NCI-H2196 (cell line): Measurements from ENCODE around the gene SSR1.
A peak's percentile ranks its signal among the peaks of the same experiment; 100 is the strongest.
"Not testable (repeated sequence)": the region's sequence is repeated elsewhere in the genome, so short reads cannot be mapped to it uniquely, and the experiment has no call there.

Experiments used
- DNase-seq: peaks from one replicate; lab custom pipeline; 2025; ENCODE audit not compliant: unreplicated experiment; lab: John Stamatoyannopoulos, UW

Gene SSR1

DNA sequence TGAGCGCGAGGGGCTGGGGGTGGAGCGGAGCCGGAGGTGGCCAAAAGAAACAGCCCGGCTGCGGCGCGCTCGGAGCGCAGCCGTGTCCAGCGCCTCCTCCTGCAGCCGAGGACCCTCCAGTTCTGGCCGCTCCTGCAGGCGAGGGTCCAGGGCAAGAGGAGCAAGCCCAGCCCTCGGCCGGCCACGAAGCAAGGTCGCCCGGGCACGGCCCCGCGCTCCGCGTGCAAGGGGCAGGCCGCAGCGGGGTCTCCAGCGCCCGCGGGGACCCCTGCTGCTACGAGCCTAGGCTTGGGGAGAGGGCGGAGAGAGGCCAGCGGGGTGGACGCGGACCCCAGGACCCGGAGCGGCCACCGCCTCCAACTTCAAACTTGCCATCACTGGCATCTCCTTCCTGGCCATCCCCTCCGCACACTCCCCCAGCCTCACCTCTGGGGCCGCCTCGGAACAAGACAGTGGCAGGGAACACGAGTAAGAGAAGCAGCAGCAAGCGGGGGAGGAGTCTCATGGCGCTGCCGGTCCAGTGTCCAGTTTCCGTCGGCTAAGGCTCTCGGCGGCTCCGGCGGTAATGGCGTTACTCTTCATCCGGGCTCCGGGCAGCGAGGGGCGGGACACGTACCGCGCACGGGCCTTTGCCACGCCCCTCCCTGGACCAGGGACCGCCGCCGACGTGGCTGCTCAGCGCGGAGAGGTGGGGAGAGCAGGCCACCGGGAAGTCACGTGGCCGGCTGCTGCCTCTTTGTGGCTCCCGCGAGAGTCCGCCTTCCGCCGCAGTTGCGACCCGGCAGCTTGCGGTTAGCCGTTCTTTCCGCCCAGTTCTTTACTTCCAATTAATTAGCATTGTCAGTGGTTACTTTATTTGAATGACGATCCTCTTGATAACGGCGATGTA, at the start of gene SSR1:
SSR1 (minus strand) TSS at position 584 of the 889 bp plus-strand sequence; CDS start at position 505, 79 bp downstream.
- peak; percentile 97 for DNase-seq

DNA sequence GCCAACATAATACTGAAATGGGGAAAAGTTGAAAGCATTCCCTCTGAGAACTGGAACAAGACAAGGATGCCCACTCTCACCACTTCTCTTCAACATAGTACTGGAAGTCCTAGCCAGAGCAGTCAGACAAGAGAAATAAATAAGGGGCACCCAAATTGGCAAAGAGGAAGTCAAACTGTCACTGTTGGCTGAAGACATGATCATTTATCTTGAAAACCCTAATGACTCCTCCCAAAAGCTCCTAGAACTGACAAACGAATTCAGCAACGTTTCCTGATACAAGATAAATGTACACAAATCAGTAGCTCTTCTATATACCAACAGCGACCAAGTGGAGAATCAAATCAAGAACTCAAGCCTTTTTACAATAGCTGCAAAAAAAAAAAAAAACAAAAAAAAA, 38.9 kb upstream of the SSR1 start:
- not testable (repeated sequence) for DNase-seq

DNA sequence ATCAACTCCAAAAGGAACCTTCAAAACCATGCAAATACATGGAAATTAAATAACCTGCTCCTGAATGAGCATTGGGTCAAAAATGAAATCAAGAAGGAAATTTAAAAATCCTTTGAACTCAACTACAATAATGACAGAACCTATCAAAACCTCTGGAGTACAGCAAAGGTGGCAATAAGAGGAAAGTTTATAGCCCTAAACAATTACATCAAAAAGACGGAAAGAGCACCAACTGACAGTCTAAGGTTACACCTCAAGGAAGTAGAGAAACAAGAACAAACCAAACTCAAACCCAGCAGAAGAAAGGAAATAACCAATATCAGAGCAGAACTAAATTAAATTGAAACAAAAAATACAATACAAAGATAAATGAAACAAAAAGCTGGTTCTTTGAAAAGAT, 37.6 kb upstream of the SSR1 start:
- not testable (repeated sequence) for DNase-seq

DNA sequence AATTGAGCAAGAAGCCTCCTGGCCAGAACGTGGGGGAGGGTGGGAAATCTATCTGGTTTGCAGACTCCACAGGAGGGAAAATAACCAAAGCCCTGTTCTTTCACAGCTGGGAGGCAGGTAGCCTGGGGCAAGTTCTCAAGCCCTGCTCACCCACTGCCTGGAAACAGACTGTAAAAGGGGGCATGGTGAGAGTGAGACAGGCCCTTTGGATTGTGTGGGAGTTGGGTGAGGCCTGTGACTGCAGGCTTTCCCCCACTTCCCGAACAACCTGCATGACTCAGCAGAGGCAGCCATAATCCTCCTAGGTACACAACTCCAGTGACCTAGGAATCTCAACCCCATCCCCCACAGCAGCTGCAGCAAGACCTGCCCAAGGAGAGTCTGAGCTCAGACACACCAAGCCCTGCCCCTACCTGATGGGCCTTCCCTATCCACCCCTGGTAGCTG, 34.6 kb upstream of the SSR1 start:
- DNase-seq, result peak; percentile 25

DNA sequence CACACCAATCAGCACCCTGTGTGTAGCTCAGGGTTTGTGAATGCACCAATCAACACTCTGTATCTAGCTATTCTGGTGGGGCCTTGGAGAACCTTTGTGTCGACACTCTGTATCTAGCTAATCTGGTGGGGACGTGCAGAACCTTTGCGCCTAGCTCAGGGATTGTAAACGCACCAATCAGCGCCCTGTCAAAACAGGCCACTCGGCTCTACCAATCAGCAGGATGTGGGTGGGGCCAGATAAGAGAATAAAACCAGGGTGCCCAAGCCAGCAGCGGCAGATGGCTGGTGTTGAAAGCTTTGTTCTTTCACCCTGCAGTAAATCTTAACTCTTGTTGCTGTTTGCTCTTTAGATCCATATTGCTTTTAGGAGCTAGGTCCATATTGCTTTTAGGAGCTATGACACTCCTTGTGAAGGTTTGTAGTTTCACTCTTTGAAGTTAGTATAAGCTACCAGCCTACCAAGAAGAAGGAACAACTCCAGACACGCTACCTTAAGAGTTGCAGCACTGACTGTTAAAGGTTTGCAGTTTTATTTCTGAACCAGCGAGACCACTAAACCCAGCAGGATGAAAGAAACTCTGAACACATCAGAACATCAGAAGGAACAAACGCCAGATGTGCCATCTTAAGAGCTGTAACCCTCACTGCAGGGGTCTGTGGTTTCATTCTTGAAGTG, 31.9 kb upstream of the SSR1 start:
- not testable (repeated sequence) for DNase-seq

DNA sequence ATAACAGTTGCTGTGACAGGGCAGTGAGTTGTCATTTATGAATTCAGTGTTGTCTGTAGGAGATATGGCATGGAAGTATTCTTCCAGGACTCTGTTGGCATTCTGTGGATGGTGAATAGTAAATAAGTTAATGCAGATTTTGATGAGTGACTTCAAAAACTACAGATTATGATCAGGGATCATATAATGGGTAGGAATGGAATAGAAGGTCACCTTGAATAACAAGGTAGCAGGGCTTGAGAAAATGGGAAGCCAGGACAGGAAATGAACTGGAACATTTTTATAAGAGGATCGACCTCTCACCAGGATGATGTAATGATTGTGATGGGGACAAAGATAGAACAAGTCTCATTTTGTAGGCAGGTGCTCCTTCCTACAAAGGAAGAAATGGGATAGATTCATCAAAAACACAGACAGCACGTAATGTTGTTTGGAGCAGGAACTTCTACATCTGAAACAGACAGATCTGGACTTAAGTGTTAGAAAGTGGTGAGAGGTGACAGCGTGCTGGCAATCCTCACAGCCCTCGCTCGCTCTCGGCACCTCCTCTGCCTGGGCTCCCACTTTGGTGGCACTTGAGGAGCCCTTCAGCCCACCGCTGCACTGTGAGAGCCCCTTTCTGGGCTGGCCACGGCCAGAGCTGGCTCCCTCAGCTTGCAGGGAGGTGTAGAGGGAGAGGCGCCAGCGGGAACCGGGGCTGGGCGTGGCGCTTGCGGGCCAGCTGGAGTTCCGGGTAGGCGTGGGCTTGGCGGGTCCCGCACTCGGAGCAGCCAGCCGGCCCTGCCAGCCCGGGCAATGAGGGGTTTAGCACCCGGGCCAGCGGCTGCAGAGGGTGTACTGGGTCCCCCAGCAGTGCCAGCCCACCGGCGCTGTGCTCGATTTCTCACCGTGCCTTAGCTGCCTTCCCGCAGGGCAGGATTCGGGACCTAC, 30.8 kb upstream of the SSR1 start:
- no peak for DNase-seq

DNA sequence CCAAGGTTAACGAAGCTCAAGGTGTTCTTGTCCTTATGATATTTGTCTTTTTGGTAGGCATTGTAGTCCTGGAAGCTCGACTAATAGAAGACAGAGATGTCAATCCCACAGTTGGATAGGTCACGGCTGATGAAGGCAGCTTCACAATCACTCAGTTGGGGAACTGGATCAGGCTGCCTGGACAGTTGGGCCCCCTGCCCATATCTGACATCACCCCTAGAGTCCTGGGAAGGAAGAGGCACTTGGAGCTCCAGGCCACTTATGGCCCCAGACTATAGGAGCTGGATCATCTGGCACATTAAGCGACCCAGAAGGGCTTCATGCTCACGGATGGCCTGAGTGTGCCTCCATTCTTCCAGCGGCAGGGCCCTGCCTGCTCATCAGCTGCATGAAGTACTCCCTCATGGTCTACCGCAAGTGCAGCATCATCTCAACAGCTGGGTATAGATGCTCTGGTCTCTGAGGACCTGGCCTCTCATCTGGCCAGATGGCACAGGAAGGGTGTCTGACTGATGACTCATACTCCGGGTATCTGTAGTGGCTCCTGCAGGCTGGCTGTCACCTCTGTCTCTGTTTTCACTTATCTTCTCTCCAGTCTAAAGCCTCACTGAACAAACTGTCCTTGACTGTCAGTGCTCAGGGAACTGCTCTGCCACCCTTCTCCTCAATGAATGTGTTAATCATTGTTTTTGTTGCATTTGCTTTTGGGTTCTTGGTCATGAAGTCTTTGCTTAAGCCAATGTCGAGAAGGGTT, 29.2 kb upstream of the SSR1 start:
- DNase-seq, result peak; percentile 39

DNA sequence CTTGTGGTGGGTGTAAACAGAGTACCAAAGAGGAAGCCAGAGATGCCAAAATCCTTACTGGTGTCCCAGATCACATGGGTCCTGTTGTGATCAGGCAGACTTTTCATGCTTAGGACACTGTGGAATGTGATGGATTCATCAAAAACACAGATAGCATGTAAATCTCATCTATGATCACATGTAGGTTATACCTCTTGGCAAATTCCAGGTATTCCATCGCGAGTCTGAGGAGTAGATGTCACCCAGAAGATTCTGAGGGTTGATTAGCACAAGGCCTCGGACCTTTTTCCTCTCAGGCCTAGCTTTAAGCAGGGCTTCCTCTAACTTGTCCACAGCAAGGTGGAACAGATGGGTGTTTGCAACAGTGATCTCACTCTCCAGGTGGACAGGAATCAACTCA, 28.3 kb upstream of the SSR1 start:
- no peak for DNase-seq

DNA sequence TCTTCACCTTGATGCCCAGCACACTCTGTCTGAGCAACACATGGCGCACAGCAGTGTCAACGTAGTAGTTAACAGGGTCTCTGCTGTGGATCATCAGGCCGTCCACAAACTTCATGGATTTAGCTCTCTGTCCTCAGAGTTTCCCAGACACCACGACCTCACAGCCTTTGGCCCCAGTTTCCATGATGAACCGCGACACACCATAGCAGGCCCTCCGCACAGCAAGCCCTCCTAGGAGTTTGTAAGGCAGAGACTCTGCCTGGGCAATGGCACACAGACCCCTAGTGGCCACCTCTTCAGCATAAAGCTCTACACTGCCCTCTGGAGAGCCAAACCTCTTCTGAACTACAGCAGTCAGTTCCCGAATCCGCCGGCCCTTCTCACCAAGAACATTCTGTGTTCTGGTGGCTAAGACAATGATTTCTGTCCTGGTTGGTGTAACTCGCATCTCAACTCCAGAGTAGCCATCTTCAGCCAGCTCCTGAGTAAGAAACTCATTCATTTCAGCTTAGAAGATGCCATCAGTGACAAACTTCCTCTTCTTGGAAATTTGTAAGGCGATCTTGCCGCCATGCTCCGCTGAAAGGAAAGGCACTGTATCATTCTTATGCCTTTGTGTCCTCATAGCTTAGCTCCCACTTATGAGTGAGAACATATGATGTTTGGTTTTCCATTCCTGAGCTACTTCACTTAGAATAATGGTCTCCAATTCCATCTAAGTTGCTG, 26.2 kb upstream of the SSR1 start:
- DNase-seq, result not testable (repeated sequence)

DNA sequence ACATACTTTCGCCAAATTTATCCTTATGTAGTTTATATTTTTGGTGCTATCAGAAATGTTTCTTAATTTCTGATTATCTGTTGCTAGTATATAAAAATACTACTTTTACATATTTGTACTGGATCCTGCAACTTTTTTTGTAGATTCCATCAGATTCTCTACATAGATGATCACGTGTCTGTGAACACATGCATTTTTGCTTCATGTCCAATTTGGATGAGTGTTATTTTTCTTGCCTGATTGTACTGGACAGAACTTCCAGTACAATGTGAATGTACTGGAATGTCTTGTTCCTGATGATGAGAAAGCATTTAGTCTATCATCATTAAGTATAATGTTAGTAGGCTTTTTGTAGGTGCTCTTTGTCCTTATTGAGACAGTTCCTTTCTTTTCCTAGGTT, 25.0 kb upstream of the SSR1 start:
- DNase-seq, result no peak

DNA sequence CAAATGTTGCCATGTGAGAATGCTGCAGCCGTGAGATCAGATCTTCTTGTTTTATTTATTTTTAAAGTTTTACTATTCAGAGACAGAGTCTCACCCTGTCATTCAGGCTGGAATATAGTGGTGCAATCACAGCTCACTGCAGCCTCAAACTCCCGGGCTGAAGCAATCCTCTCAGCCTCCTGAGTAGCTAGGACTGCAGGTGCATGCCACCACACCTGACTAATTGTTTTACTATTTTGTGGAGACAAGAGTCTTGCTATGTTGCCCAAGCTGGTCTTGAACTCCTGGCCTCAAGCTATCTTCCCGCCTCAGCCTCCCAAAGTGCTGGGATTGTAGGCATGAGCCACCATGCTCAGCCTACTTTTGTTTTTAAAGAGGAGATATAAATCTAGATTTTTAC, 22.5 kb upstream of the SSR1 start:
- no peak for DNase-seq

DNA sequence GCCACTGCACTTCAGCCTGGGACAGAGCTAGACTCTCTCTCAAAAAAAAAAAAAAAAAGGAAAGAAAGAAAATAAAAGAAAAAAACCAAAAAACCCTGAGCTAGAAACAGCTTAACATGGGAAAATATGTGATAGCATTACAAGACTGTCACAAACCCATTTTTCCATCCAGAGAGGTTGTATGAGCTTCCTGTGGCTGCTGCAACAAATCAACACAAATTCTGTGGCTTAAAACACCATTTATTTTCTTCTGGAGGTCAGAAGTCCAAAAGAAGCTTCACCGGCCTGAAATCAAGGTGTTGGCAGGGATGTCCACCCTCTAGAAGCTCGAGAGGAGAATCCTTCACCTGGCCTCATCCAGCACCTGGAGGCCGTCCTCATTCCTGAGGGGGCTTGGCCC, 21.7 kb upstream of the SSR1 start:
- DNase-seq, result no peak

DNA sequence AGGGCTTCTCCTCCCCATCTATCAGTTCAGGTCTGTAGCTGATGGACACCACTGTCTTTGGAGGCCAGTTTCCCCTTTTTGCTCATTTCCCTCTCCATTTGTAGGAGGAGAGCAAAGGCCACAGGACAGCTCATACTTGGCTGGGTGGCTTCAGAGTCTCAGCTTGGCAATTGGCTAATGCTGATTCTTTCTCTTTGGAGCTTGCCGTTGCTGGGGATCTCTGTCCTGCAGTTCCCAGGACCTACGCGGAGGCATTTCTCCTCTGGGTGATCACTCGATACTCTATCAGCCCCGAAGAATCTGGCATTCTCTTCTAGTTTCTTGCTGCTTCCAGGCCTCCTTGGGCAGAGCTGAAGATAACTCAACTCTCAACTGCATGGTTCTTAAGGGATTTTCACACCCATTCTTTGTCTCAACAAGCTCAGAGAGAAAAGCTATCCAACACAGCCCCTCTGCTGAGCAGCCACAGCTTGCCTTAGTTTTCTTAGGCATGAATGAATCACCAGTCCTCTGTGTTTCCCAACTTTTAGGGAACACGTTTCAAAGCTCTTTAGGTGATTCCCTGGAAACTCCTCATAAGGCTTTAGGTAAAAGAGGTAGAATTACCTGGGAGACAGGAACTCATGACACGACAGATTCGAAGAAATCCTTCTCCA, 19.2 kb upstream of the SSR1 start:
- DNase-seq, result no peak

DNA sequence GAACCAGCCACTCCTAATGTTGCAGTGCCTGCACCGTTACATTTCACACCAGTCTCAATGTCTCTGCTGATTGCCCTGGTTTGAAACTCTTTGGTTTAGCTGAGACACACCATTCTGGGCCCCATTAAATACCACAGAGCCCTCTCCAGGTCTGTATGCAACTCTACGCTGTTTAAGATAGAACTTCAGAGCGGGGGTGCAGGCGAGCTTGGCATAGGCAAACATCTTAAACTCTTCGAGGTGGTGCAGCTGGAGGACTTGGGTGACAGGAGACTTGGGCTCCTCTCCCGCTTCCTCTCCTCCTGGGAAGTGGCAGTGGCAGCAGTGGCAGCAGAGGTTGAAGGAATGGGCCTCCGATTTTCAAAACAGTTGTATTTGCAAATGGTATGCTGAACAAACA, 18.5 kb upstream of the SSR1 start:
- no peak for DNase-seq

DNA sequence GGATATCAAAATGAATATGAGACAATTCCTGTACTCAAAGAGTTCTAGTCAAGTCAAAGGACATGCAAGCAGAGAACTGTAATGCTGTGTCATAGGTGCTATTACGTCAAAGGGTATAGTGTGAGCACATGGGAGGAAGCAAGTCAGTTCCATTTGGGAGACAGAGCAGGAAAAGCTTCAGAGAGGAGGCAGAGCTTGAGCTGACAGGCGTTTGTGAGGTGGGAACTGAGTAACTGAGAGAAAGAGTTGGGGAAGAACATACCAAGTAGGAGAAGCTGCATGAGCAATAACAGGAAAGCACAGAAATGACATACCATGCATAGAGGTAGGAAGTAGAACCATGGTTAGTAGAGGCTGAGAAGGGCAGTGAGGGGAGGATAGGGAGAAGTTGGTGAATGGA, 15.2 kb upstream of the SSR1 start:
- no peak for DNase-seq

DNA sequence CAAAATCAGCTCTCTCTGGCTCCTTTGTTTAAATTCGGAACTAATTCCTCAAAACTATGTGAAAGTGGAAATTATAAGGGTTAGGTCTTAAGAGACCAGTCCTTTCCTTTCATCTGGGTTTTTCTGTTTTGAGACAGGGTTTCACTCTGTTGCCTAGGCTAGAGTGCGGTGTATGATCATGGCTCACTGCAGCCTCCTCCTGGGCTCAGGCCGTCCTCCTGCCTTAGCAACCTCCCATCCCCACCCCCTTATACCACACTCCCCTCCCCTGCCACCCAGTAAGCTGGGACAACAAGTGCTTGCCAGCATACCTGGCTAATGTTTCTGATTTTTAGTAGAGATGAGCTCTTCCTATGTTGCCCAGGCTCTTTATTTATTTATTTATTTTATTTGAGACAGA, 12.8 kb upstream of the SSR1 start:
- DNase-seq, result no peak

DNA sequence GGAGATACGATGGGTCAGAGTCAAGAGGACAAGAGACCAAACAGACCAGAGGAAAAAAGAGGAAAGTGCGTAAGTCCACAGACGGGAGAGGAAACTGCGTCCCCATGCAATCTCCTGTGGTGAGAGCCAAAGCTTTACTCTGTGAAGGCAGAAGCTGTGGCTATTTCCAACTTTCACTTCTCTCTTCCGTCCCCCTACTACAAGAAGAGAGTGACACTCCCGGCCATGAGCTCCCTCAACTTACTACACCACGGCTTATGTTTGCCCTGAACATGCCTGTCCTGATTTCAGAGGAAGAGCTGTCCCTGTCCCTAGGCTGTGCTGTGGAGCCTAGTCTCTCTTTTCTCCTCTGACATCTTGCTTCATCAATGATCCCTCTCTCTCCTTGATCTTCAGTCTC, 11.5 kb upstream of the SSR1 start:
- DNase-seq, result no peak

DNA sequence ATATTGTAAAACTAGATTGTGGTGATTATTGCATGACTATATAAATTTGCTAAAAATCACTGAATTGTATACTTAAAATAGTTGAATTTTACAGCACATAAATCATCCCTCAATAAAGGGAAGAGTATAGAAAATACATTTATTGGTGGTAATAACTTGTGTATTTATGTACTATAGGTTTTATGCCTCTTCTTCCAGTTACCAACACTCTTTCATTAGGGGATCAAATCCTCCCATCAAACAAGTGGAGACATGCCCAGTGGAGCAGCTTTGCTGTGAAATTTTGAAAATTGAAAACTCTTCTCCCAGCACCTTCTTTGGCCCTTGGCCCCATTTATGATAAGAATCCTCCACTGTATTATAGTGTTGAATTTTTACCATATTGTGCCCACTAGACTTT, 10.1 kb upstream of the SSR1 start:
- no peak for DNase-seq

DNA sequence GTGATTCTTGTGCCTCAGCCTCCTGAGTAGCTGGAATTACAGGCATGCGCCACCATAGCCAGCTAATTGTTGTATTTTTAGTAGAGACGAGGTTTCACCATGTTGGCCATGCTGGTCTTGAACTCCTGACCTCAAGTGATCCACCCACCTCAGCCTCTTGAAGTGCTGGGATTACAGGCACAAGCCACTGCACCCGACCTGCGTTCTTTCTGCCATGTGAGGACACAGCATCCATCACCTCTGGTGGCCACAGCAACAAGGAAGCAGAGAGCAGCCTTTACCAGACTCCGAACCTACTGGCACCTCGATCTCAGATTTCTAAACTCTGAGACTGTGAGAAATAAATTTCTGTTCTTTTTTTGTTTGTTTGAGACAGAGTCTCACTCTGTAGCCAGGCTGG, 8.9 kb upstream of the SSR1 start:
- DNase-seq, result not testable (repeated sequence)
